ENCODE results near the gene ZSCAN32.

The ZSCAN32 gene

GRCh38 chr16:3400779-3401688 lies at the start of gene ZSCAN32, which contains the start of gene ZNF174:
ZSCAN32 (minus strand) TSS chr16:3401004; CDS start chr16:3397557, 3,447 bp downstream.
ZNF174 (plus strand) TSS chr16:3401215; CDS start chr16:3402005, 790 bp downstream.
- peak; percentile 97 to 99 for DNase-seq

- peak in 1 of 2 experiments; percentile 62 for DNase-seq
Measured at GRCh38 chr16:3444032-3444388, 43.2 kb upstream of the ZSCAN32 start.

- peak; percentile 61 to 84 for DNase-seq
Measured at GRCh38 chr16:3443108-3444031, 42.6 kb upstream of the ZSCAN32 start, which contains the start of the genes NAA60 and ZNF597. NAA60 (plus strand) TSS chr16:3443680; CDS start chr16:3476228, 32,548 bp downstream. ZNF597 (minus strand) TSS chr16:3443504; CDS start chr16:3443153, 351 bp downstream.

GRCh38 chr16:3439637-3440036 lies 38.8 kb upstream of the ZSCAN32 start:
- DNase-seq, result no peak

GRCh38 chr16:3434373-3434772 lies 33.6 kb upstream of the ZSCAN32 start:
- no peak for DNase-seq

- DNase-seq, result peak; percentile 50 to 64
Measured at GRCh38 chr16:3431779-3432219, 31.0 kb upstream of the ZSCAN32 start.

- no peak for DNase-seq
Measured at GRCh38 chr16:3413730-3414379, 13.1 kb upstream of the ZSCAN32 start.

- DNase-seq, result no peak
Measured at GRCh38 chr16:3408561-3409197, 7.9 kb upstream of the ZSCAN32 start.

- no peak for DNase-seq
Measured at GRCh38 chr16:3401719-3402397, 1.1 kb upstream of the ZSCAN32 start.

GRCh38 chr16:3400446-3400778 lies 392 bp downstream of the ZSCAN32 start:
- no peak for DNase-seq

- DNase-seq, result no peak
Measured at GRCh38 chr16:3389663-3390338, 11.0 kb downstream of the ZSCAN32 start.

- no peak for DNase-seq
Measured at GRCh38 chr16:3388325-3388724, 12.5 kb downstream of the ZSCAN32 start.

- DNase-seq, result no peak
Measured at GRCh38 chr16:3383045-3383448, 17.8 kb downstream of the ZSCAN32 start.

- DNase-seq, result no peak
Measured at GRCh38 chr16:3377917-3378316, 22.9 kb downstream of the ZSCAN32 start.

GRCh38 chr16:3375680-3376079 lies 25.1 kb downstream of the ZSCAN32 start:
- no peak for DNase-seq

GRCh38 chr16:3369073-3369472 lies 31.7 kb downstream of the ZSCAN32 start:
- DNase-seq, result no peak

- DNase-seq, result peak; percentile 74 to 91
Measured at GRCh38 chr16:3364774-3365427, 35.9 kb downstream of the ZSCAN32 start.

GRCh38 chr16:3363793-3364192 lies 37.0 kb downstream of the ZSCAN32 start:
- DNase-seq, result no peak

- DNase-seq, result no peak
Measured at GRCh38 chr16:3362931-3363330, 37.9 kb downstream of the ZSCAN32 start.

GRCh38 chr16:3358871-3359270 lies 41.9 kb downstream of the ZSCAN32 start:
- no peak for DNase-seq

Measured in stimulated activated CD4-positive, alpha-beta T cell treated with anti-CD3 and anti-CD28 coated beads, Interleukin-4, amount 100 ng/mL, for 4 hours (primary cell).